Neural progenitor cell (in vitro differentiated cells): Measurements from ENCODE around the gene CLK4. TPM values are rescaled to one million over a fixed set of nuclear protein-coding genes. Genes with fewer than 3 reads are reported as not detected.
A peak's percentile ranks its signal among the peaks of the same experiment; 100 is the strongest.

Experiments
- DNase-seq: peaks from one replicate; pipeline ENCODE4 v3.0.0-alpha.2; 2016; ENCODE audit warnings: low spot score
- H2AFZ ChIP-seq: fragments of 200-600 bp; sonication (generic); replicated peaks from 2 replicates; pipeline ENCODE4 v1.6.1; 2016; ENCODE audit warnings: antibody characterized with exemption
- H3F3A ChIP-seq: fragments of 200-600 bp; sonication (generic); 2 replicates; pipeline ENCODE4 v1.6.1; 2016; ENCODE audit warnings: antibody characterized with exemption, low read depth
- H3K27ac ChIP-seq: fragments of 200-600 bp; sonication (generic); 2 replicates; pipeline ENCODE4 v1.5.1; 2016; ENCODE audit warnings: mild to moderate bottlenecking
- H3K27me3 ChIP-seq: fragments of 200-600 bp; sonication (generic); 2 replicates; pipeline ENCODE4 v1.6.1; 2016; ENCODE audit warnings: mild to moderate bottlenecking, moderate library complexity
- H3K36me3 ChIP-seq: fragments of 200-600 bp; sonication (generic); 2 replicates; pipeline ENCODE4 v1.5.1; 2016
- H3K4me1 ChIP-seq: fragments of 200-600 bp; sonication (generic); 2 replicates; pipeline ENCODE4 v1.6.1; 2016; ENCODE audit warnings: mixed run types
- H3K4me2 ChIP-seq: fragments of 200-600 bp; sonication (generic); 2 replicates; pipeline ENCODE4 v1.6.1; 2016
- H3K4me3 ChIP-seq: fragments of 200-600 bp; sonication (generic); 2 replicates; pipeline ENCODE4 v1.5.1; 2016
- H3K79me2 ChIP-seq: fragments of 200-600 bp; sonication (generic); 2 replicates; pipeline ENCODE4 v1.6.1; 2016; ENCODE audit warnings: low read depth
- H3K9ac ChIP-seq: fragments of 200-600 bp; sonication (generic); 2 replicates; pipeline ENCODE4 v1.6.1; 2016
- H3K9me3 ChIP-seq: fragments of 200-600 bp; sonication (generic); 2 replicates; pipeline ENCODE4 v1.5.1; 2016; ENCODE audit warnings: low read depth
- H4K20me1 ChIP-seq: fragments of 200-600 bp; sonication (generic); 2 replicates; pipeline ENCODE4 v1.6.1; 2016; ENCODE audit warnings: low read depth
- H3K27ac Mint-ChIP-seq: 3 replicates; pipeline ENCODE4 v1.8.0; 2021; ENCODE audit warnings: mixed read lengths
- H3K27me3 Mint-ChIP-seq: 2 replicates; pipeline ENCODE4 v1.8.0; 2022; ENCODE audit warnings: low read depth, mild to moderate bottlenecking, inconsistent platforms, moderate library complexity, mixed read lengths; ENCODE audit not compliant: insufficient read depth
- H3K36me3 Mint-ChIP-seq: 3 replicates; pipeline ENCODE4 v1.8.0; 2021; ENCODE audit warnings: mixed read lengths
- H3K4me1 Mint-ChIP-seq: 3 replicates; pipeline ENCODE4 v1.8.0; 2021; ENCODE audit warnings: mixed read lengths
- H3K4me3 Mint-ChIP-seq: 3 replicates; pipeline ENCODE4 v1.8.0; 2021; ENCODE audit warnings: mild to moderate bottlenecking, moderate library complexity, mixed read lengths
- H3K9me3 Mint-ChIP-seq: 3 replicates; pipeline ENCODE4 v1.8.0; 2020; ENCODE audit warnings: mixed read lengths
- CTCF ChIP-seq: fragments of 200-600 bp; sonication (generic); IDR thresholded peaks from 2 replicates; pipeline ENCODE4 v1.5.1; 2017; ENCODE audit warnings: antibody characterized with exemption, mild to moderate bottlenecking
- EZH2 ChIP-seq: fragments of 200-600 bp; sonication (generic); IDR thresholded peaks from 2 replicates; pipeline ENCODE4 v1.6.1; 2017; ENCODE audit warnings: antibody characterized with exemption, mild to moderate bottlenecking, moderate library complexity
- EZH2phosphoT487 ChIP-seq: fragments of 200-600 bp; sonication (generic); IDR thresholded peaks from 2 replicates; pipeline ENCODE4 v1.6.1; 2017; ENCODE audit warnings: antibody characterized with exemption
- total RNA-seq: library from RNA; depleted of rRNA; stranded (reverse); fragments of >200 nt; gene quantifications from 2 replicates; pipeline ENCODE4 v1.2.3, GENCODE V29; 2015; ENCODE audit warnings: low replicate concordance

Gene CLK4
- total RNA-seq, 1 donor from 2014 or later, result 41.1 TPM

DNA sequence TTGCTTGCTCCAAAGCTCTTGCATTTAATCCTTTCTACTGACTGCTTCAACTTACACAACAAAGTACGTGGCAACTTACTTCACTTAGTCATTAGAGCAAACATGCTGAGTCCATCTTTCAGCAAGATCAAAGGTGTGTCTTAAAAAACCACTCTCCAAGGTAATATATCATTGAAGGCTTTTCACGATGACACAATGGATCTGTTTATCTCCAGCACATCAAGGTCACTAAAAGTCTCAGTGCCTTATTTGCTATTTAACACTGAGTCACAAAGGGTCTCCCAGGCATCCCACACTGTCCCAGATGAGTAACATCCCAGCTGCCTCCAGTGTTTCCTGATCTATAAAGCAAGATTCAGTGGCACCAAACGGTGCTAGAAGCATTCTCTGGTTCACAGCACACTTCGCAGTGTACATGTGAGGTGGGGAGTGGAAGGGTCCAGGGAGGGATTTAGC, 3.7 kb upstream of the CLK4 start:
- no peak overlapping the region for H3K4me3 ChIP-seq

GRCh38 chr5:178627259-178627598, 379 bp upstream of the CLK4 start:
- Histone ChIP-seq H3K27ac (no peak overlapping the region), H4K20me1 (peaks cover 18% of the 10 kb centered on the region), H3K79me2 (peaks cover 34% of the 10 kb centered on the region), H3F3A (peaks cover 10% of the 10 kb centered on the region), H3K9me3 (no peaks in the 10 kb centered on the region), H3K4me2 (peak overlapping the region; percentile 81), H3K9ac (no peak overlapping the region), H3K4me3 (peak overlapping the region; percentile 81), H3K27me3 (peaks cover 44% of the 10 kb centered on the region), H2AFZ (peak overlapping the region; percentile 75), H3K36me3 (peaks cover 3% of the 10 kb centered on the region), H3K4me1 (peaks cover 18% of the 10 kb centered on the region)
- Mint-ChIP-seq H3K9me3 (no peaks in the 10 kb centered on the region), H3K36me3 (peaks cover 5% of the 10 kb centered on the region), H3K27me3 (no peaks in the 10 kb centered on the region), H3K4me1 (peaks cover 20% of the 10 kb centered on the region), H3K27ac (no peak overlapping the region), H3K4me3 (peak overlapping the region; percentile 83)
- no peak for DNase-seq
- TF ChIP-seq CTCF (no peak), EZH2 (no peak), EZH2phosphoT487 (no peak)

More for the DNA sequence above, 3.7 kb upstream of the CLK4 start:
- H3K27ac Mint-ChIP-seq, result no peak overlapping the region
- Histone ChIP-seq H2AFZ (no peak overlapping the region), H3K9ac (no peak overlapping the region), H3K79me2 (peaks cover 6% of the 10 kb centered on the region), H3K4me2 (no peak overlapping the region), H3K4me1 (peaks cover 1% of the 10 kb centered on the region), H3K27me3 (peaks cover 53% of the 10 kb centered on the region), H3K36me3 (no peaks in the 10 kb centered on the region), H3F3A (peaks cover 9% of the 10 kb centered on the region), H3K9me3 (no peaks in the 10 kb centered on the region), H4K20me1 (peaks cover 6% of the 10 kb centered on the region), H3K27ac (no peak overlapping the region)
- H3K4me1 Mint-ChIP-seq, result peaks cover 3% of the 10 kb centered on the region
- no peak overlapping the region for H3K4me3 Mint-ChIP-seq
- no peaks in the 10 kb centered on the region for H3K36me3 Mint-ChIP-seq
- no peaks in the 10 kb centered on the region for H3K9me3 Mint-ChIP-seq
- no peak for TF ChIP-seq EZH2phosphoT487
- no peak for TF ChIP-seq CTCF
- TF ChIP-seq EZH2, result no peak
- peaks cover 3% of the 10 kb centered on the region for H3K27me3 Mint-ChIP-seq
- no peak for DNase-seq

DNA sequence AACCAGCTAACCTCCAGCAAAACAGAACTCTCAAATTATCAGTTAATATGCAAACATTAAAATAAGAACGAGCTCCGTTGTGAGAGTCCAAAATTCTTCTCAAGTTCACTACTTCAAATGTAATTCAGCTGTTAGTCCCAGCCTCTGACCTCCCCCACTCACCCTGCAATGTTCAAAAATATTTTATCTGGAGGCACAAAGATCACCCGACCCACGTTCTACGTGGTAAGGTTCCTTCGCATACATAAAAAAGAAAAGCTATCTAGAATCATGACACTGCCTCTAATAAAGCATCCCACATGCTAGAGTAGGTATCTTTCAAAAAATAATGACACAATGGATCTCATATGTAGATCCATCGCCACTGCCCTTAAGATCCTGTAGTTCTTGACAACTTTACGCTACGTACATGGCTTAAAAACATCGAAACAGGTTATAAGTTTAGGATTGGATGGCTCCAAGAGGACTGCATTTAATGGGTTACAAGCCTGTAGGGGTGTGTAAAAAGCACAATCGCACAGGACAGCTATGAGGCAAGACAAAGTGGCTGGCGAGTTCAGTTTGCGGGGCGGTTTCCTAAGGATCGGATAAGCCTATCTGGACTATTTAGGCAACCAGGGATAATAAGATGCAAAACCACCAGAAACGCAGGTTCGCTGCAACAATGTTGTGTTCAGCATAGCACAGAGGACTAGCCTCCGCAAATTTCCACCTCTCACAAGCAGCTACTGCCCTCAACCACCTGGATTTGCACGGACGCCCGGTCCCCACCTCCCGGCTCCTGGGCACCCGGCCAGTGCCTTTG, 969 bp downstream of the CLK4 start:
- Histone ChIP-seq H3K9ac (peak overlapping the region; percentile 71), H3K4me3 (peak overlapping the region; percentile 81), H4K20me1 (peaks cover 18% of the 10 kb centered on the region), H3K27me3 (peaks cover 36% of the 10 kb centered on the region), H3K36me3 (peaks cover 16% of the 10 kb centered on the region), H3K79me2 (peaks cover 34% of the 10 kb centered on the region), H3K4me2 (peak overlapping the region; percentile 81), H3K4me1 (peaks cover 18% of the 10 kb centered on the region), H3K27ac (peak overlapping the region; percentile 74), H2AFZ (peak overlapping the region; percentile 59), H3F3A (peaks cover 10% of the 10 kb centered on the region), H3K9me3 (no peaks in the 10 kb centered on the region)
- H3K9me3 Mint-ChIP-seq, result no peaks in the 10 kb centered on the region
- peak overlapping the region; percentile 58 for H3K27ac Mint-ChIP-seq
- no peak for DNase-seq
- H3K36me3 Mint-ChIP-seq, result peaks cover 13% of the 10 kb centered on the region
- H3K27me3 Mint-ChIP-seq, result no peaks in the 10 kb centered on the region
- TF ChIP-seq CTCF, result no peak
- no peak for TF ChIP-seq EZH2
- no peak for TF ChIP-seq EZH2phosphoT487
- peaks cover 20% of the 10 kb centered on the region for H3K4me1 Mint-ChIP-seq
- H3K4me3 Mint-ChIP-seq, result peak overlapping the region; percentile 89
